ENCODE measurements around the gene IKBKE. TPM values are rescaled to one million over a fixed set of nuclear protein-coding genes. Genes with fewer than 3 reads are reported as not detected.

IKBKE gene
- polyA plus RNA-seq, 1 donor from 2014 or later = not detected

DNA sequence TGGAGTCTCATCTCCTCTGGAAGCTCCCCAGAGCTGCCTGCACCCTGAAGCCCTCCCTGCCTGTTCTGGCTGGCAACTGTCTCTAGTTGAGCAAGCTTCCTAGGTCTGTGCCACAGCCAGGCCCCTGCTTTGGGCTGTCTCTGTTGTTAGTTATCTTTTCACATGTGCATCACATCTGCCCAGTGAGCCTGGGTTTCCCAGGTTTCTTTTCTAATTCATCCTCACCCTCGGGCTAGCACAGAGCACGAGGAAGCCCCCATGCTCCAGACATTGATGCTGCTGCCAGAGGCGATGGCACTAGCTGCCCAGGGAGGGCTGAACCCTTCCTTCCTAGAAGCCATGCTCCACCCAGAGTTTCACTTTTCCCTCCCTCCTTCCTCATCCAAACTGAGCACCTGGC lies 64.3 kb downstream of the IKBKE start:
- Histone ChIP-seq H4K20me1 (ENCODE audit: insufficient read depth) (no peaks in the 10 kb centered on the region), H3K36me3 (ENCODE audit: insufficient read depth, low read length) (no peaks in the 10 kb centered on the region), H3F3A (ENCODE audit: insufficient read depth, low read length, poor library complexity, severe bottlenecking) (no peaks in the 10 kb centered on the region), H3K4me2 (ENCODE audit: low read length) (no peak overlapping the region), H3K79me2 (replicated peaks; ENCODE audit: insufficient read depth, low read length) (no peaks in the 10 kb centered on the region), H2AFZ (ENCODE audit: low read depth, low read length) (no peak overlapping the region), H3K9me2 (ENCODE audit: insufficient read depth, low read length) (no peaks in the 10 kb centered on the region), H3K4me3 (ENCODE audit: low read length) (no peak overlapping the region), H3K9ac (ENCODE audit: low read length) (no peak overlapping the region), H3K27ac (ENCODE audit: low read length) (no peak overlapping the region), H3K27me3 (ENCODE audit: insufficient read depth, low read depth, low read length) (no peaks in the 10 kb centered on the region), H3K9me3 (ENCODE audit: low read length) (no peaks in the 10 kb centered on the region)
- no peak for TF ChIP-seq MXI1 (conservative IDR thresholded peaks at IDR 0.05; ENCODE audit: poor library complexity, severe bottlenecking)
- TF ChIP-seq CTCF (IDR thresholded peaks at IDR 0.05; ENCODE audit: poor library complexity, severe bottlenecking) = no peak
- TF ChIP-seq EZH2 (IDR thresholded peaks at IDR 0.05; ENCODE audit: borderline replicate concordance, insufficient read depth, low read length, poor library complexity, severe bottlenecking) = no peak
- TF ChIP-seq TAF1 (IDR thresholded peaks at IDR 0.05; ENCODE audit: low read depth) = no peak
- no peak for TF ChIP-seq SMC3 (conservative IDR thresholded peaks at IDR 0.05; ENCODE audit: poor library complexity)
- no peak for TF ChIP-seq POLR2AphosphoS5 (IDR thresholded peaks at IDR 0.05)
- no peak for TF ChIP-seq EP300 (conservative IDR thresholded peaks at IDR 0.05; ENCODE audit: poor library complexity, severe bottlenecking)
- TF ChIP-seq REST (IDR thresholded peaks at IDR 0.05; ENCODE audit: borderline replicate concordance) = no peak
- TF ChIP-seq RAD21 (conservative IDR thresholded peaks at IDR 0.05) = no peak

DNA sequence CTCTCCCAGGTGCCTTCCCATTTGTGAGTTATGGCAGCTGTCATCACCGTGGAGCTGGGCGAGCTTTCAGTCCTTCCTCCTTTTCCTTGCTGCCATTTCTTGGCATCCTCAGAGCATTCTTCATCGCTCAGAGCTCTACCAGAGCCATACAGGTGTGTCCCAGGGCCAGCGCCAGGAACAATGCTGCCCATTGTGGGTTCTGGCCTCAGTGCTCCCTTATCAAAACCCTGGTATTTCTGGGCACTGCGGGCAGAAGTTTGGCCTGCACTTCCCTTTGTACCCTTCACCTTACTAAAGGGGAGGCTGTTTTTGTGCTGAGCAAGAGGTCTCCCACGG lies 65.5 kb downstream of the IKBKE start:
- Histone ChIP-seq H3K27ac (ENCODE audit: low read length) (no peak overlapping the region), H3K9me2 (ENCODE audit: insufficient read depth, low read length) (no peaks in the 10 kb centered on the region), H3K36me3 (ENCODE audit: insufficient read depth, low read length) (no peaks in the 10 kb centered on the region), H3F3A (ENCODE audit: insufficient read depth, low read length, poor library complexity, severe bottlenecking) (no peaks in the 10 kb centered on the region), H3K27me3 (ENCODE audit: insufficient read depth, low read depth, low read length) (no peaks in the 10 kb centered on the region), H3K4me2 (ENCODE audit: low read length) (no peak overlapping the region), H3K4me3 (ENCODE audit: low read length) (no peak overlapping the region), H3K9me3 (ENCODE audit: low read length) (no peaks in the 10 kb centered on the region), H2AFZ (ENCODE audit: low read depth, low read length) (no peak overlapping the region), H3K9ac (ENCODE audit: low read length) (no peak overlapping the region), H4K20me1 (ENCODE audit: insufficient read depth) (no peaks in the 10 kb centered on the region), H3K79me2 (replicated peaks; ENCODE audit: insufficient read depth, low read length) (no peaks in the 10 kb centered on the region)
- TF ChIP-seq CTCF (IDR thresholded peaks at IDR 0.05; ENCODE audit: poor library complexity, severe bottlenecking) = no peak
- no peak for TF ChIP-seq EP300 (conservative IDR thresholded peaks at IDR 0.05; ENCODE audit: poor library complexity, severe bottlenecking)
- TF ChIP-seq MXI1 (conservative IDR thresholded peaks at IDR 0.05; ENCODE audit: poor library complexity, severe bottlenecking) = no peak
- no peak for TF ChIP-seq TAF1 (IDR thresholded peaks at IDR 0.05; ENCODE audit: low read depth)
- TF ChIP-seq RAD21 (conservative IDR thresholded peaks at IDR 0.05) = no peak
- TF ChIP-seq SMC3 (conservative IDR thresholded peaks at IDR 0.05; ENCODE audit: poor library complexity) = no peak
- no peak for TF ChIP-seq EZH2 (IDR thresholded peaks at IDR 0.05; ENCODE audit: borderline replicate concordance, insufficient read depth, low read length, poor library complexity, severe bottlenecking)
- no peak for TF ChIP-seq POLR2AphosphoS5 (IDR thresholded peaks at IDR 0.05)
